ENCODE measurements around the gene KIF18B.
A peak's percentile ranks its signal among the peaks of the same experiment; 100 is the strongest.

GRCh38 chr17:44947461-44948314, at the start of gene KIF18B:
- TF ChIP-seq CTCF (IDR thresholded peaks at IDR 0.05) (no peak), POLR2A (IDR thresholded peaks at IDR 0.05) (peak; percentile 34), POLR2AphosphoS5 (IDR thresholded peaks at IDR 0.05) (peak in 1 of 3 donors; percentile 69)
